HEK293T (cell line): ENCODE results near the gene LRBA.

Source experiments
- ARNT ChIP-seq: fragments of 450-650 bp; IDR thresholded peaks from 2 replicates; pipeline ENCODE4 v1.6.1; 2017; ENCODE audit warnings: mild to moderate bottlenecking
- BHLHE40 ChIP-seq: fragments of 450-650 bp; IDR thresholded peaks from 2 replicates; pipeline ENCODE4 v1.6.1; 2016; ENCODE audit warnings: mild to moderate bottlenecking, moderate library complexity, borderline replicate concordance
- ELF4 ChIP-seq: fragments of 450-650 bp; IDR thresholded peaks from 2 replicates; pipeline ENCODE4 v1.6.1; 2017; ENCODE audit warnings: antibody characterized with exemption
- FOXM1 ChIP-seq: fragments of 450-650 bp; IDR thresholded peaks from 2 replicates; pipeline ENCODE4 v1.6.1; 2017; ENCODE audit warnings: mild to moderate bottlenecking, borderline replicate concordance
- L3MBTL2 ChIP-seq: fragments of 450-650 bp; conservative IDR thresholded peaks from 2 replicates; pipeline ENCODE4 v1.6.1; 2016; ENCODE audit warnings: mild to moderate bottlenecking
- LEF1 ChIP-seq: fragments of 450-650 bp; IDR thresholded peaks from 2 replicates; pipeline ENCODE4 v1.6.1; 2017; ENCODE audit warnings: mild to moderate bottlenecking, borderline replicate concordance
- NFRKB ChIP-seq: fragments of 450-650 bp; IDR thresholded peaks from 2 replicates; pipeline ENCODE4 v1.6.1; 2016; ENCODE audit warnings: mild to moderate bottlenecking, moderate library complexity
- PKNOX1 ChIP-seq: fragments of 450-650 bp; IDR thresholded peaks from 2 replicates; pipeline ENCODE4 v1.6.1; 2016
- SP1 ChIP-seq: fragments of 450-650 bp; IDR thresholded peaks from 2 replicates; pipeline ENCODE4 v1.6.1; 2017
- TARDBP ChIP-seq: fragments of 450-650 bp; IDR thresholded peaks from 2 replicates; pipeline ENCODE4 v1.6.1; 2016
- ZNF384 ChIP-seq: fragments of 450-650 bp; IDR thresholded peaks from 2 replicates; pipeline ENCODE4 v1.6.1; 2016

DNA sequence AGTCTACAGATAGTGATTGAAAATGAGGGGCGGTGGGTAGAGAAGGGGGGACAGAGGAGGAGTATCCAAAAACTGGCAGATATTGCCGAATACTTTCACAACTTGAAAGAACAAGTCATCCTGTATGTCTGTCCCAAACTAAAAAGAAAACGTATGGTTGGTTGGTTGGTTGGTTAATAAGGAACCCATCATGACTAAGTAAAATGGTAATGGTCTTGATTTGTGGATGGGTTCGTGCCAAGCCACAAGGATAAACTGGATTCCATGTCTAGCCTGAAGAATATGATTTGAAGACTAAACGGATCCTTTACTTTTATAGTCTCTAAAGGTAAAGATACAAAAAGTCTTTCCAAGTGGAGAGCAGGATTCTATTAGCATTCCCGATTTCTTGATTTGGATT lies 728.4 kb downstream of the LRBA start:
- TF ChIP-seq SP1 (no peak), BHLHE40 (no peak), ELF4 (no peak), FOXM1 (no peak), L3MBTL2 (no peak), TARDBP (no peak), ARNT (no peak), NFRKB (no peak), LEF1 (no peak), ZNF384 (no peak), PKNOX1 (no peak)
